ENCODE data around the gene TSHR.
A peak's percentile ranks its signal among the peaks of the same experiment; 100 is the strongest.
"Not testable (repeated sequence)": the region's sequence is repeated elsewhere in the genome, so short reads cannot be mapped to it uniquely, and the experiment has no call there.

The TSHR gene

DNA sequence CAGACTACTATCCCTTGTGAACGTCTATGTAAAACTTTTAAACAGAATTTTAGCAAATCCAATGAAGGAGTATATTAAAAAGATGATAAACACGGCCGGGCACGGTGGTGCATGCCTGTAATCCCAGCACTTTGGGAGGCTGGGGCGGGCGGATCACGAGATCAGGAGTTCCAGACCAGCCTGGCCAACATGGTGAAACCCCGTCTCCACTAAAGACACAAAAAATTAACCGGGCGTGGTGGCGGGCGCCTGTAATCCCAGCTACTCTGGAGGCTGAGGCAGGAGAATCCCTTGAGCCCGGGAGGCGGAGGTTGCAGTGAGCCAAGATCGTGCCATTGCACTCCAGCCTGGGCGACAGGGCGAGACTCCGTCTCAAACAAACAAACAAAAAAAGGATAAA lies 2.2 kb upstream of the TSHR start:
- not testable (repeated sequence) for DNase-seq

DNA sequence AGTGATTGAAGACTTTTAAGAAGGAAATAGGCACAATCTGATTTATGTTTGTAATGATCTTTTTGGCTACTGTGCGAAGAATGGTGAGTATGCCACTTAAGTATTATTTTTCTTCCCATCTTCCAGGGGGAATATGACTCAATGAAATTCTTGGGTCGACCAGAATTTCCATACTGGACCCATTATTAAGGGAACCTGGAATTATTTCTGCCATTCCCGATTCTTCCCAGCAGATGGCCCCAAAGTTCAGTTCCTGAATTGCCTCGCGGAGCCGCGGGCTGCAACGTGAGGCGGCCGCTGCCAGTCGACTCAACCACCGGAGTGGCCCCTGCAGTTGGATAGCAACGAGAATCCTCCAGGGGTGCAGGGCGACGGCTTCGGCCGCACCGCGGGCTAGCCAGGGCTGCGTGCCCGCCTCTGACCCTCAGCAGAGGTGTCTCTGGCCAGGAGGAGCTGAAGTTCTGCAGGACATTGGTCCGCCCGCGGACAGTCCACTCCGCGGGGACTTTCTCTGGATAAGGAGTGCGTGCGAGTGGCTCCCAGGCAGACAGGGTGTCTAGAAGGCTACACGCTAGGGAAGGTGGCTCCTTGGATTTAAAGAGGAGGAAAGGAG lies 628 bp upstream of the TSHR start:
- DNase-seq = no peak

DNA sequence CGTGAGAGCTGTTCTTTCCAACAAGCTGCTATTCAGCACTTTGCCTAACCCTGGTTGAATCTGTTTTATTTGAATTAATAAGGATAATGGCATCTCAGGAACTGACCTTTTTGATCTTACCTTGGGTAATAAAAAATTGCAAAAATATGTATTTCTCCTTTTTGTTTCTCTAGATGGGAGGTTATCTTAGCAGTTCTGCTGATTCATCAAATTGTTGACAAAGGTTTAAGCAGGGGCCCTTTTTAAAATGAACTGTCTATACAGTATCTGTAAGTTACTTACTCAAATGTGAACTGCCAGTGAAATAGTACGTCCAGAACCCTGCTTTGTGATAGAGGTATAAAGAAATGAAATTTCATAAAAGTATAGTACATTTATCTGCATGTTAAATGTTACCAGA lies 681 bp downstream of the TSHR start:
- no peak for DNase-seq

DNA sequence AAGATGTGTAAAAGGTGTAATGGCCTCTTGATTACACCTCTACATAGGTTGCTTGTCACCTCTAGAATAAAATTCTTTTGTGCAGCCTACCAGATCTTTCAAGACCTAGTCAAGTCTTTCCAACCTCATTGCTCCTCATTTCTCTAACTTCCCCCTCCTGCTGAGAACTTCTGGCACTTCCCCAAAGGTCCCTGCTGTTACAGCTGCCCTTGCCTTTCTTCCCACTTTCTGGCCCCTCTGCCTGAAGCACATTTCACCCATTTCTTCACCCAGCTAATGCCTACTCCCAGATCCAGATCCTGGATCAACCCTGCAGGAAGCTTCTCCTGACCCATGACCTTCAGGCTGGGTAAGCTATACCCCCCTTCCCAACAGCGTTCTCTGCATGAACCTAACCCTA lies 1.5 kb downstream of the TSHR start:
- no peak for DNase-seq

DNA sequence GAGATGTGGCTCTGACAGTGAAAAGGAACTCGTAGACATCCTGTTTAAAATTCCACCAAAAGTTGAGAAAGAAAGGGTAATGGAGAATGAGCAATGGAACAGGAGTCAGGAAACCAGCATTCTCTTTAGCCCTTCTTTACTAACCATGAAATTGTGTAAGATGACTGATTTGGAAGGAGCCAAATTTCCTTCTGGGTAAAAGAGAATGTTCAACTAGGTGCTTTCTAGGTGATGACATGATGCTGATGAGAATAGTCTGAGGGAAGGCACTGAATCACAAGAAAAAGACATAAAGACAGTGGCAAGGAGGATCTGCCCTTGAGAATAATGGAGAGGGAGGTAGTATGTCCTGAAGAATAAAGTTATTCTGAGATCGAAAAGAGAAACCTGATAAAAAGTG lies 2.2 kb downstream of the TSHR start:
- DNase-seq = no peak

DNA sequence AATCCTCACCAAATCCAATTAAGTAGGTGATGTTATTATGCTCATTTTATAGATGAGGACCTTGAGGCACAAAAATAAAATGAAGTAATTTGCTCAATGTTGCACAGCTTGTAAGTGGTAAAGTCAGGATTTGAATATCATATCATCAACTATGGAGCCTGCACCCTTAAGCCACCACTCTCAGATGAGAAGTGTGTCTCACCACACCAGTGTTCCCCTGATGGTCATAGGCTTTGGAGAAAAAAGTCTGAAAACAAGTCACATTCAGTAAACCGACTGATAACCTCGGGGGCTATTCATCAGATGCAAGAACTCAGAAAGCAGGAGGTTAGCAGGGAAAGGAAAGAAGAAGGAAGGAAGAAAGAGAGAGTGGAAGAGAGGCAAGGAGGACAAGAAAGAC lies 2.8 kb downstream of the TSHR start:
- DNase-seq = no peak

DNA sequence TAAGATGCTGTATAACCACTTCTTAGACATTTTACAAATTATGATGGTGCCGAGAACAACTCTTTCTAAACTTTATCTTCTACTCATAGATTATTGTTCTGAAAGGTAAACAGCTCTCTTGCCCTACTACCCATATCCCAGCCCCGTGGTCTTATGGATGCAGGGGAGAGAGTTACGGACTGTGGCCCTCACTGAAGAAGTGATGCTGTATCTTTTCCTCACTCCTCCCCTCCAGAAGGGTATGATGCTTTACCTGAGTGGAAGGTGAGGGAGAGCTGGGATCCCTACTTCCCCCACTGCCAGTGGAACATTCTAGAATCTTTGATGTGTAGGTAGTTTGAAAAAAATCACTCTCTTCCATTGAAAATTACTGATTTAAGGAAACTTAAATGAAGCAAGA lies 3.5 kb downstream of the TSHR start:
- DNase-seq = no peak

DNA sequence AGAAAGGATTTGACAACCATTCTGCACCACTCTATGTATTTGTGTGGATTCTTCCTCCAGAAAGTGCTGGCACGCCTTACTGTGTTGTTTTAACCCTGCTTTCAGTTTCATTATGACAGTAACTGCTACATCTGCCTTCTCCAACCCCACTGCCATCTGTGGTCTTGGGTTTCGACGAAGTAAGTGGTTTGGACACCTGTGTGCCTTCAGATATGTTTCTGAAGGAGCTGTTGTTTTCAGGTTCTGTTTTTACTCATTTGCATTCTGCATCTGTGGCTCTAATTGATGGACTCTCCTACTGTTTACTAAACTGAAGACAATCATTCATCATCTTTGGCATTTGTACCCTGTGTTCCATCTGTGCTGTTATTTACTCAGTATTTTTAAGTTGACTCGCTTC lies 4.1 kb downstream of the TSHR start:
- DNase-seq = no peak

DNA sequence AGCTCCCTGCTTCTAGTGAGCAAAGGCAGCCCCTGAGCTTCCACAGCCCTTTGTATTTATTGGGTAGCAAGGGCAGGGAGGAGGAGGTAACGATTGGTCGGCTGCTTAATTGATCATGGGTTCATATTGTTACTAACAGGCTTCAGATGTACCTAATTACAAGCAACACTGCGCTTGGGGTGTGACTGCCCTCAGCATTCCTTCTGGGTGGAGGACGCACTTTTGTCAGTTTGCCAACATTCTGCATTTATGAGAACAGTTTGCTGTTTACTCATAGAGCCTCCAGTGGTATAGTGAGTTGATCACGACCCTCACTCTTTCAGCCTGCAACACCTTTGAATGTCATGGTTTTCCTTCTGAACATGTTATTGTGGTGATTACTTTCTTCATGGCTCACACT lies 9.6 kb downstream of the TSHR start:
- DNase-seq = no peak

DNA sequence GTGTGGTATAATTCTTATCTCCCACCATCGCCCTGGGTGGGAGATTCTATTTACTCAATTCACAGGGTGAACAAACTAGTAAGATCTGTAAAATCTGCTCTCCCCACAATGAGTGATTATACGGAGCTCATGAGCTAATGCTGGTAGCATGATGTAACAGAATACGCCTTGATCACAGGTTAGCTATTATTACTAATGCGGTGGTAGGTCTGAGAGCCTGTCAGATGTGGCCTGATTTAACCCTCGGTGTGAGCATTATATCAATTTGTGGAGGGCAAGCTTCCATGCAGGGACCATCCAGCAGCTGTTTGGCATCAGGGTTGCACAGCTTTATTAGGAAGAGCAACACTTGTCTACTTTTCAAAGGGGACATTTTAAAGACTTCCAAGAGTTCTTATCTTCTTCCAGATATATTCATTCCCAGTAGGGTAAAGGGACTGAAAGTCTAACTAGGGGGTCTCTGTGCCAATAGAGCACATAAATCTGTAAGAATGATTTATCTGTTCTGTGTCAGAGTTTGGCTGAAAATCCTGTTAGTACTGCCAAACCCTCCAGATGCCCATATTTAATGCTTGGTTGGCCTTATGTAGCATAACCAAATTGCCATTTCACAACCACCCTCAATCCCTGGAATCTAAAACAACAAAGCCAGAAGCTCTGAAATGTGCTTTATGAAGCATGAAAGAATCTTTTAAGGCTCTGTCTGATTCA lies 18.7 kb downstream of the TSHR start:
- DNase-seq = peak; percentile 81

DNA sequence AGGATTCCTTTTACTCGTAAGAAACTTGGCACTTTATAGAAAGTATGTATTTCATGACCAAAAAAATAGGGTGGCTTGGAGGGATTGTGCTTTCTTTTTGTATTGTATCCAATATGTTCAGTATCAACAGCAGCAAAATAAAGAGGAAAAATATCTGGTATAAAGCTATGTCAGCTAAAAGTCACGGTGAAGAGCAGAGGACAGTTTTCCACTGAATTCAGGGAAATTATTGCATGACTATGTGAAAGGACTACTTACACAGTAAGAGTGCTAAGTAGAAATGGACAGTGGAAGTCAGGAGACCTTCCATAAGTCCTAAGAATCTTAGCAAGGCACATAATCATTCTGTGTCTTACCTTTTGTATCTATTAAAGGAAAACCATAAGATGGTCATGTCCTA lies 19.3 kb downstream of the TSHR start:
- DNase-seq = no peak

DNA sequence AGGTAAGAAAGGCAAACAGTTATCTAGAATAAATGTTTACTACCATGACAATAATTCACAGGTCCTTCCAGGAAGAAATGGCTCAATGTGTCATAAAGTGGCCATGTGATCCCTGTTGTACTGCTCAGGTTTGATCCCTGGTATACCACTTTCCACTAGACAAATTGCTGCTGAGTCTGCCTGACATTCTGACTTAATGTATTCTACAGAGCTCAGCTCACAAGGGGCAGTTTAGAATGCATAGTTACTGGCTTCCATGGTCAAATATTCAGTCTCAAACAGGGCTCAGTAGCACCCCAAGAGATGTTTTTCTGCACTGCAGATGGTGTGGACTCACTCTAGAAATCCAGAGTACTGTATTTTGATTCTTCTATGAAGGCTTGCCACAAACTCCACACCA lies 21.8 kb downstream of the TSHR start:
- no peak for DNase-seq

DNA sequence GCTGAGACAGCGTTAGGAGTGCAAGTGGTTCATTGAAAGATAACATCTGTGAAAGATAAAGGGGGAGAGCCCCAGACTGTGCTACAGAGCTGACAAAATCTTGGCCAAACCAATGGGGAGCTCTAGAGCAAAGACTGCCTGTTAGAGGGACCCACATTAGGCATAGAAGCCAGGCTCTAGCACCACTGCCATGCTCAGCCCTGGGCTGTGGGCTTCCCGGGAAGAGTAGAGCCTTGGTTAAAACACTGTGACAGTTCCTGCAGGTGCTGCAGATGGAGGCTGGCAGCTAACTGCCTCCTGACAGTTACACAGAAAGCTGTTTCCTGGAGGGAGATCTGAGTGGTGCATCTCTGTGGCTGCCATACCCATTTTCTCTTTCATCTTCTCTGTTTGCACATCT lies 23.0 kb downstream of the TSHR start:
- no peak for DNase-seq

DNA sequence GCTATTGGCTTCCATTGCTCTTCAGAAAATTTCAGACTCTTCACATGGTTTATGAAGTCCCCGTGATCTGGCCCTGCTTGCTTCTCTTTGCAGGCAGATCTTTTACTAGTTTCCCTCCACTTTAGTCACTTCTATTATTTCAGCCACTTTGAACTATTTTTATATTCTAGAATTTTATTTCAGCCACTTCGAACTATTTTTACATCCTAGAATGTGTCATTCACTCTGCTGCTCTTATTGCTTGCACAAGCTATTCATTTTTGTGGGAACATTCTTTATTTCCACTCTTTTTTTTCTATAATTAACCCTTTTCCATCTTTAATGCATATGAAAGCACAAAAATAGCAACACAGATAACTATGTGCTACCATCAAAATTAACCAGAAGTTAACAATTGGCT lies 24.5 kb downstream of the TSHR start:
- no peak for DNase-seq

DNA sequence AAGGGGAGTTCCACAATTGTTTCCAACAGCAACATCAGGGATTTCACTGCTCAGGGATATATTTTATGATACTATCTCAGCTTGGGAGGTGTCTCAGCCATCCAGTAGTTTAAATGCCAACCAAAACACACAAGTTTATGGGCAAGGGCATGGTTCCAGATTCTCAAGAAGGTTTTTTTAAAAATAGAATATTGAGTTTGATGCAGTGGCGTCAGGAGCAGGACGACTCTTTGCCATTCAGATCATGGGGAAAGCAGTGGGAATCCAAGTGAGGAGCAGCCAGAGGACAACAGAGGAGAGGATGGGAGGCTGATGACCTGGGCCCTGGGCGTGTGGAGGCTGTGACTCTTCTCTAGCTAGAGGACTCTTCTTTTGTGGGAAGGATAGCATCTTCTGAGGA lies 25.7 kb downstream of the TSHR start:
- no peak for DNase-seq

DNA sequence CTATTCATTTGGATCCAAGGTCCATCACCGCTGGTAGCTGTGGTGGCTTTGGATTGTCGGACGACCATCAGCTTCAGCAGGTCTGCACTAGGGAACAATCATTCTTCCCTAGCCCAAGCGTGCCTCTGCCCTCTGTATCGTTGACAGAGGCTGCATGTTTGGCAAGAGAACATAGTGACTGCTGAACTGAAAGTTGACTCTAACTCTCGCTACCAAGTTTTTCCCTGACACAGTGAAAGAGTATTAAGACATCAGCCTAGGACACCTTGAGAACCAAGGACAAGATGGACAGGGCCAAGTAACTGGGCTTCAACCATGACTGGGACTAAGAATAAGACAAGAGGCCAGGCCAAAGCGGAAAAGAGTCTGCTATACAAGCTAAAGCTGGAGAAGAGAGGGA lies 26.3 kb downstream of the TSHR start:
- no peak for DNase-seq

DNA sequence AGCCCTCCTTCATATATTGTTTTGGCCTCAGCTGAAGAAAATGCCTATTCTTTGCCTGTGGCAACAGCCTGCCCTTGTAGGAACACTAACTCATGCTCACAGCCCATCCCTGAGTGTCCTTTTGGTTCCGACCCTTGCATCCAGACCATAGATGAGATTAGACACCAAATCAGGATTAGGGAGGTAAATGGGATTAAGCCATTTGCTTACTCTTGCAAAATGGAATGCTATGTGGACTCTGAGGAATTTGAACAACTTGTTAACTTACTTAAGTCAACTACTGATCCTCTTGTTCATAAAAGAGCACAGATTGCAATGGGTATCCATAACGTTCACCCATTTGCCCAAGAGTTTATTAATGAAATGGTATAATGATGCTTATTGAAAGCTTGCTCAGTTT lies 27.3 kb downstream of the TSHR start:
- DNase-seq = no peak

DNA sequence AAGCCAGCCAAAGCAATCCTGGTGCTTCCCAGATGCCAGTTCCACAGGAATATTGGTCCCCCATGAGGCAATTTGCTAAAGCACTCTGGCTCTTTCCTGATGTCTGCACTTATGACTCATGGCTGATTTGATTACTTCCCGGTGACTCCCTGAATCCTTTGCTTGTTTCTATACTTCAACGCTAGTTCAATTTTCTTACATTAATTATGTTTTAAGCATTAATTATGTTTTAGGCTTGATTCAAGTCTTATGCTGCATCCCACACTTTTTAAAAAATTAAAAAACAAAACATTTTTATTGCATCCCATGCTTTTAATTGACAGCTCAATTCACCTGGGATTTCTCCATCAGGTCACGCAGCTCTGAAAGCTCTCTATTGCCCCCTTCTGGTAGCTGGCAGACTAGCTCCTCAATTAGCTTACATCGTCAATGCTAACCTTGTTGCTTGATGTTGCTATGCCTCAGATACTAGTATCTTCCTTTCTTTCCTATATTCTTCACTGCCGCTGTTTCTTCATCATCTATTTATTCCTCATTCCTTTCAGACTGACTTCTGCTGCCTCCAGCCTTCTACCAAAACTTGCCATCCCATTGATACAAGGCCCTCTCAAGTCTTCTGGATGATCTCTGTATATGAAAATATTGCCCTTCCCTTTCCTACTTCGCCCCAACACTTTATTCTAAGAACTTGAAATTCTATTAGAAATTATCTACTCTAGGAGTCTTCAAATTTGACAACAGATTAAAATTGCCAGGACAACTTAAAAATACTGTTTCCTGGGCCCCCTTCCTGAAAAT lies 32.0 kb downstream of the TSHR start:
- DNase-seq = peak; percentile 42

DNA sequence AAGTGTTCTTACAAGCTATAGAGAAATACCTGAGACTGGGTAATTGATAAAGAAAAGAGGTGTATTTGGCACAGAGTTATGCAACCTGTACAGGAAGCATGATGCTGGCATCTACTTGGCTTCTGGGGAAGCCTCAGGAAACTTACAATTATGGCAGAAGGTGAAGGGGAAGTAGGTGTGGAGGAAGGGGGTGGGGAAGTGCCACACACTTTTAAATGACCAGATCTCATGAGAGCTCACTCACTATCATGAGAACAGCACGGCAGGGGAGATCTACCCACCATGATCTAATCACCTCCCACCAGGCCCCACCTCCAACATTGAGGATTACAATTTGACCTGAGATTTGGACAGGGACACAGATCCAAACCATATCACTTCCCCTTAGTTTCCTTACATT lies 32.8 kb downstream of the TSHR start:
- DNase-seq = no peak

DNA sequence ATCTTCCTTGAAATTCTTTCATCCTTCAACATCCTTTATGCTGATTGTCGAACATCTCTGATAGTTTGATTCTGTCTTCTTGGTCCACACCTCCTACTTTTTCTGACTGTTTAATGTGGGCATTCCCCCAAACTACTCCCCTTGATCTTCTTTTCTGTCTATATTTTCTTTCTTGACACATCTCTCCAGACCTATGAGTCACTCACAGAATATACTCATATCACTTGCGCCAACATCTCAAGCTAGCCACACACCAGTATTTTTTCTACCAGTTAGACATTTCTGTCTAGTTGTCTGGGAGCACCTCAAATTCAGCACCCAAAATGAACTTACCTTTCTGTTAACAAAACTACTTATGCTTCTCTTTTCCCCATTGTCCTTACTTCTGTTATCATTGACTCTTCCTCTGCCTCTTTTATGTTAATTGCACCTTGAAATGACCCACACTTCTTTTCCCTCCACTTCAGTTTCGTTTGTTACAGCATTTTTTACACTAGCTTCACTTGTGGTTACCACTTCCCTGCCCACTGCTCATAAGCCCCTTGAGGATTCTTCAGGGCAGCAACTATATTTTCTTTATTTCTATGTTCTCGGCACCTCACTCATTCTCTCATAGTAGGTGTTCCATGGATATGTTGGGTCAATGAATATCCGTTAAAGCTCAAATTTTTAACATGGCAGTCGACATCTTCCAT lies 33.5 kb downstream of the TSHR start:
- DNase-seq = no peak

DNA sequence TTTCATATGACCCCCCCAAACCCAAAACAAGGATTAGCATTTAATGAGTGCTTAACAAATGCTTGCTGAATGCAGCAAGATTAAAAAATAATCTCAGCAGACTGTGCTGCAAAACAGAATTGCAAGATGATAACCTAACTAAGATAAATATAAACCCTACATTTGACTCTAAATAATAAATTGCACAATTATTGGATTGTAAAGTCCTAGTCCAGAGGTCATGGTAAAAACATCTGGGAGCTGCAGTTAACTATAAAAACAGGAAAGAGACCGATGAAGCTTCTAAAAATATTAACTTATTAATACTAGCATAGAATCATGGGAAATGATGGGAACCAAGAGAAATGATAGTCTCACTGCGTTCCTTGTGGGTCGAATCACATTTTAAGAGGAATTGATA lies 37.2 kb downstream of the TSHR start:
- DNase-seq = no peak

DNA sequence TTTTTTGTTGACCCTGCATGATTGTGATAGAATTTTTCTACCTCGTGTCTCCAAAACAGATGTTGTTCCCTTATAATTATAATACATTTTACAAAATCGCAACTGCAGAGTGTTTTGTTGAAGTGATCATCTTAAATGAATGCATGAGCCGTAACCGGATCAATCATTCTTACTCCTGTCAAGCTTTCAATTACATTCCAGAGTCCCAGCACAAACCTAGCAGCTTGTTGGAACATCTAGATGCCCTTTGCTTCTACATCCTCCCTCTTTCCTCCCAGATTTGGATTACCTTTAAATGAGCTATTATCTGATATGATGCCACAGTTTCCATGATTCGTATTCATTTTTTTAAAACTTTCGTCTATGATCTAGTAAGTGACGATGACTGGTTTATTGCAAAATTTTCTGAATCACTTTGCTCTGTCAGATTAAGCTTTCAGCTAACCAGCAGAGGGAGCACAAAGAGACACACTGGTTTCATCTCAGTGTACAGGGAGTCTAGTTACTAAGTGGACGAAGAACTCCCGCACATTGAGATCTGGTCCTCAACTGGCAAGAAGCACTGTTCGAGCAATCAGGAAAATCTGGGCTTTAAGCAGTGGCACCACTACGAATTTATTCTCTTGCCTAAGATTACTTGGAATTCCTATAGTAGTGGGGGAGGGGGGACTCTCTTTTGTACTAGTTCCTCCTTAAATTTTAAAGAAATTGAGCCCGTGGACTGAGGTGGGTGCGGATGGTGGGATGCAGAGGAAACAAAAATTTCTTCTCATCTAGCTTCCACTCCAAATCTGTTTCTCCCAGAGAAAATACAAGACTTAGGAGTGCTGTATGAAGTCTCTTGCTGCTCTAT lies 40.9 kb downstream of the TSHR start:
- no peak for DNase-seq

DNA sequence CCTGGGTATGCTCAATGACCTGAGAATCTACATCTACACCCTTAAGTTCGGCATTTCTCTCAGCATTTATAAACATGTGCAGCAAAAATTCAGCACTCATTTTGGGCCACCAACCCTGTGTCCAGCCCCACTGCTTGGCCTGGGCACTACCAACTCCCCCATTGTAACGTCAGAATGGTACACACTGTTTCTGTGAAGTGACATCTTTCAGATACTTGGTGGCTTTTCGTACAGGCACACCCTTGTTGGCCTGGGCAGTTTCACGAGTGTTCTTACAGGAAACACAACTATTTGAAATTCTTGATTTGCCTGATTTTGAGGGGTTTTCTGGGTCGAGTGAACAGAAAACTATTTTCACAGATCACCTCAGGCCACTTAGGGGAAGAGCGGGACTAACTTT lies 46.0 kb downstream of the TSHR start:
- DNase-seq = no peak
